GM19351 (cell line): Measurements from ENCODE around the gene STX18.
"Not testable (repeated sequence)": the region's sequence is repeated elsewhere in the genome, so short reads cannot be mapped to it uniquely, and the experiment has no call there.

ENCODE experiments used
- ATAC-seq: cut with Tn5 transposase; IDR thresholded peaks from one replicate; pipeline ENCODE4 v1.9.1; 2021; ENCODE audit warnings: mild to moderate bottlenecking, moderate library complexity; ENCODE audit not compliant: unreplicated experiment

Gene STX18

GRCh38 chr4:4512282-4512681, 29.6 kb downstream of the STX18 start:
- ATAC-seq: no peak

- not testable (repeated sequence) for ATAC-seq
These were observed 31.2 kb downstream of the STX18 start for GRCh38 chr4:4510641-4511040.

- no peak for ATAC-seq
These were observed 32.3 kb downstream of the STX18 start for GRCh38 chr4:4509521-4509920.

GRCh38 chr4:4507923-4508322, 33.9 kb downstream of the STX18 start:
- ATAC-seq: peak; percentile 64

- no peak for ATAC-seq
These were observed 34.4 kb downstream of the STX18 start for GRCh38 chr4:4507403-4507802.

- no peak for ATAC-seq
These were observed 34.9 kb downstream of the STX18 start for GRCh38 chr4:4506961-4507360.

GRCh38 chr4:4505211-4505610, 36.6 kb downstream of the STX18 start:
- ATAC-seq: not testable (repeated sequence)

GRCh38 chr4:4504783-4505182, 37.1 kb downstream of the STX18 start:
- no peak for ATAC-seq

- peak; percentile 71 for ATAC-seq
These were observed 39.0 kb downstream of the STX18 start for GRCh38 chr4:4502694-4503311.

GRCh38 chr4:4501679-4502078, 40.2 kb downstream of the STX18 start:
- ATAC-seq: no peak

- no peak for ATAC-seq
These were observed 42.3 kb downstream of the STX18 start for GRCh38 chr4:4499438-4500123.

GRCh38 chr4:4496592-4497372, 45.1 kb downstream of the STX18 start:
- ATAC-seq: no peak

- no peak for ATAC-seq
These were observed 47.0 kb downstream of the STX18 start for GRCh38 chr4:4494882-4495281.

- ATAC-seq: peak; percentile 79
These were observed 49.5 kb downstream of the STX18 start for GRCh38 chr4:4492161-4492847.

- ATAC-seq: peak; percentile 46
These were observed 50.4 kb downstream of the STX18 start for GRCh38 chr4:4491396-4491893.

- ATAC-seq: no peak
These were observed 51.0 kb downstream of the STX18 start for GRCh38 chr4:4490816-4491215.

- no peak for ATAC-seq
These were observed 51.8 kb downstream of the STX18 start for GRCh38 chr4:4490041-4490440.

GRCh38 chr4:4488405-4489404, 53.1 kb downstream of the STX18 start:
- ATAC-seq: peak; percentile 71

GRCh38 chr4:4486969-4487368, 54.9 kb downstream of the STX18 start:
- ATAC-seq: no peak

GRCh38 chr4:4485806-4486205, 56.0 kb downstream of the STX18 start:
- no peak for ATAC-seq
